HG02642 (cell line): Measurements from ENCODE around the gene CMSS1.
A peak's percentile ranks its signal among the peaks of the same experiment; 100 is the strongest.

Experiments used
- ATAC-seq: cut with Tn5 transposase; IDR thresholded peaks from one replicate; pipeline ENCODE4 v1.9.1; 2021; ENCODE audit warnings: mild to moderate bottlenecking; ENCODE audit not compliant: unreplicated experiment, poor library complexity

CMSS1 gene

DNA sequence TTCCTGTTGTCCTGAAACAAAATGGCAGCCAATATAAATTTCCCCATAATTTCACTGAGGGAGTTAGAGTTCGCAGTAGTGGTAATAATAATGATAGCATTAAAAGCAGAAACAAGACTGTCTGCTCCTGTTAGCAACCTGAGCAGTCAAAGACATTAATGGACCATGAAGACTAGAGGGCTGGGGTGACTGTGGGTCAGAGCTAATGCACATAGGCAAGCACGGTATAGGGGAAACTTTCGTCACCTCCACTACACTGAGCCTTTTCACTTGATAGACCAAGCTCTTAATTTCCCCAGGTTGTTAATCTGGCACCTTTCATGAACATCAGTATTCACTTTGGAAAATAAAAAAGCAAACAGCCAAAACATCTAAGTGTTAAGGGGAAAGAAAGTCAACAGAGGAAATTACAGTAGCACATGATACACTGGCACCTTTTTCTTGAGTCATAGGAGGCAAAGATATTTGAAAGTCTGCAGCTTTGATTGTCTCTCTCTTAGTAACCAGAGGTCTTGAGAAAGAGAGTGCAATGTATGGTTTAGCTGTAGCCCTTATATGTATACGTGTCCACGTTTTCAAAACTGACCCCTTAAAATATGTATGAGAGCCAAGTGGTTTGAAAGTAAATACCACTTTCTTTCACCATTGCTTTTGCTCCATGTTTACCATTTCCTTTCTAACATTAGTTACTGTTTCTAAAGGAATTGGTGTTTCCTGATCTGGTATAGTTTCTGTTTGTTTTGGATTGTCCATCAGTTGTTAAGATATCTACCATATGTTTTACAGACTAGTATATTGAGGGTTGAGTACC is 191.8 kb downstream of the CMSS1 start:
- ATAC-seq: no peak

DNA sequence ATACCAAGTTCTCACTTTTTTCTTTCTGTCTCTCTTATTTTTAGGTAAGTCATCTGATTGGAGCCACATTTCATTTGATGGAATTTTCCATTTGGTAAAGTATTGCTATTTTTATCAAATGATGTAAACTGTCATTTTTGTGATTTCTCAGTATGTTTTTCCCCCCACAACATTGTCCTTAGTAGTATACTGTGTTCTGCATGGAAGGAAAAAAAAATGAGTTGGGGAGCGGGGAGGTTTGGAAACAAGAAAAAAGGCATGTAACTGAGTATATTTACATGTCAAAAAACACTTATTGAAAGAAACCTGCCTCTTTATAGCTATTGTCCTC is 192.4 kb downstream of the CMSS1 start:
- ATAC-seq: no peak

DNA sequence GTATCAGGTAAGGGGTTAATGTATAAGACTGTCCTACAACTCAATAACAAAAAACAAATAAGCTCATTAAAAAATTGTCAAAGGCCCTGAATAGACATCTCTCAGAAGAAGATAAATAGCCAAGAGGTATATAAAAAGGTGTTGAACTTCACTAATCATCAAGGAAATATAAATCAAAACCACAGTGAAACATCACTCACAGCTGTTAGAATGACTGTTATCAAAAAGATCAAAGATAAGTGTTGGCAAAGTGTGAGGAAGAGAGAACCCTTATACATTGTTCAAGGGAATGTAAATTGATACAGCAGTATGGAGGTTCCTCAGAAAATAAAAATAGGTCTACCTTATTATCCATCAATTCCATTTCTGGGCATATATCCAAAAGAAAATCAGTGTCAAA is 201.1 kb downstream of the CMSS1 start:
- ATAC-seq: no peak

DNA sequence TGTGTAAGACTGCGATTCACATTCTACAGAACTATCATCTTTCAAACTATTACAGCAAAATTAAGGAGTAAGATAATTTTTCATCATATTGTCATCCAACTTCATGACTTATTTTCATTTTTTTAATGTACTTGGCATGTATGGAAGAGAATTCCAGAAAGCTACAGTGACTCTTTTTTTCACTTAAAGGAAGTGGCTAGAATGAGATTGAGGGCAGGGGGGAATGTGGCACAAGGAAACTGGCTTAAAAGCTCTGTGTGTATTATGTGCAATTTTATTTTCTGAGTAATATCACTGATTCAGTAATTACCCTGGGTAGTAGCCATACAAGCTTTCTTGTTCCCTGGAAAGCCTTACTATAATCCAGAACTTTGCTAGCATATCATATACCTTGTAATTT is 202.1 kb downstream of the CMSS1 start:
- no peak for ATAC-seq

DNA sequence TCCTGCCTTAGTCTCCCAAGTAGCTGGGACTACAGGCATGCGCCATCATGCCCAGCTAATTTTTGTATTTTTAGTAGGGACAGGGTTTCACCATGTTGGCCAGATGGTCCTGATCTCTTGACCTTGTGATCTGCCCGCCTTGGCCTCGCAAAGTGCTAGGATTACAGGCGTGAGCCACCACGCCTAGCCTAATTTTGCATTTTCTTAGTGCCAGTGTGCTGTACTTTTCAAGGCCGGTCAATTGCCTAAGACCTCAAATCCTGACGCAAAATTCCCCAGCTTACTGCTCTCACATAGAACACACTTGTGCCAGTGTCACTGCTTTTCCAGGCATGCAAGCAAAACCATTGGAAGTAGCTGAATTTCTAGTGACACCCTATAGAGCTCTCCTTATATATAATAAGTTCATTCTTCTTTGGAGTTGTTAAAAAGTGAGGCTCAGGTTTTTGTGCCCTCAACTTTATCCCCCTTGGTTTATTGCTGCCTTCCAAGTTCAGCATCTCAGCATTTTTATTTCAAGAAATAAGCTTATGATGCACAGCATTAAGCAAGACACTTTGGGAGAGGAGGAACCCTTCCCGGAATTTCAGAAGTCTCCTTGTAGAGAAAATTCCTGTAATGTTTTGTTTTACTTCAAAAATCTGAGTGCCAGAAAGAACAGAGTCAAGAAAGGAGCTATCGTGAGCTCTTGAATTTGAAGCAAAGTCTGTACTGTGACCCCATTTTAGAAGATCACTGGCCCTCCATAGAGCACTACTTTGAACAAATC is 203.4 kb downstream of the CMSS1 start:
- no peak for ATAC-seq

DNA sequence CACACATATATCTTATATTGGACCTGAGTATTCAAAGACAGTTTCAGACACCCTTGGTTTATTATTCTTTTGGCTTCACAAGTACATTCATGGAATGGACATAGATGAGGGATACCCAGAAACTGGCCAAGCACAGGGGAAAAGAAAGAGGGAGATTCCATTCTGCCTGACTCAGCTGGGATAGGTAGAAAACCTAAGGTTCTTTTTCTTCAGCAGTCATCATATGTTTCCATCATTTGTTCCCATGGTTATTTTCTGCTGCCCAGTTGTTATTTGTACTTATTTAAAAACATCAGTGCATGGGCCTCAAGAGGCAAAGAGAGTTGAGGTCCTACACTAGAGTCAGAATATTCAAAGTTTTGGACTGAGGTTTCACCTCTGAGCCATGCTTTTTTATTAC is 204.8 kb downstream of the CMSS1 start:
- ATAC-seq: no peak

DNA sequence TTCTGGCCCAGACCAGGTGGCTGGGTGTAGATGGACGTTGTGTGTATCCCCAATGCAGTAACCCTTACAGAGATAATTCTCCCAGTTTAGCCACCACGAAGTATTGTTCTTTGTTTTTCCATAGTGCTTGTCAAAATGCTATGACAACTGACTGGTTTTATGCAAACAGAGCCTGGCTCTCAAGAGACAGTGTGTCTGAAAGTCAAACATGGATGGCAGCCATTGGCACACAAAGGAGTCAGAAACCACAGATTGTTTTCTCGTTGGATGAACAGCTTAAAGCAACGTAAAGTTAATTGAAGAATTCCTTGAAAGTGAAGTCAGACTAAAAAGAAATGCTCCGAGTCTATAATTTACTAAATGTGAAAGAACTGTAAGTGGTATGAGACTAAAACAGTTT is 205.5 kb downstream of the CMSS1 start:
- no peak for ATAC-seq

DNA sequence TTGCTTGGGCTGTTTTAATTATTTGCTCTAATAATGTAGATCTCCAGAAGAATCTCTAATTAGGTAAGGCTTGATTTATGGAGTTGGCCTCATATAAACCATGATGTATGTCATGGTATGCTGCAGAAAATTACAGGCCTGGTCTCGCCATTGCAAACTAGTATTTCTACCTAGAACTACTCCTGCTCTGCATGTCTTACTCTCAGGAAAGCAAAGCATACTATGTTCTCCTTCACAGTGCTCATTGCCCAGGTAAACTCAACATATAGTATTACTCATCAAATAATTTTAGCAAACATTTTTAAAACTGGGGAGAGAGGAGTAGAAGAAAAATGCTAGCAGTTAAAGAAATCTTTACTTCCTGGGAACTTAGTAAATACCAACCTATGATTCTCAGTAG is 205.9 kb downstream of the CMSS1 start:
- no peak for ATAC-seq

DNA sequence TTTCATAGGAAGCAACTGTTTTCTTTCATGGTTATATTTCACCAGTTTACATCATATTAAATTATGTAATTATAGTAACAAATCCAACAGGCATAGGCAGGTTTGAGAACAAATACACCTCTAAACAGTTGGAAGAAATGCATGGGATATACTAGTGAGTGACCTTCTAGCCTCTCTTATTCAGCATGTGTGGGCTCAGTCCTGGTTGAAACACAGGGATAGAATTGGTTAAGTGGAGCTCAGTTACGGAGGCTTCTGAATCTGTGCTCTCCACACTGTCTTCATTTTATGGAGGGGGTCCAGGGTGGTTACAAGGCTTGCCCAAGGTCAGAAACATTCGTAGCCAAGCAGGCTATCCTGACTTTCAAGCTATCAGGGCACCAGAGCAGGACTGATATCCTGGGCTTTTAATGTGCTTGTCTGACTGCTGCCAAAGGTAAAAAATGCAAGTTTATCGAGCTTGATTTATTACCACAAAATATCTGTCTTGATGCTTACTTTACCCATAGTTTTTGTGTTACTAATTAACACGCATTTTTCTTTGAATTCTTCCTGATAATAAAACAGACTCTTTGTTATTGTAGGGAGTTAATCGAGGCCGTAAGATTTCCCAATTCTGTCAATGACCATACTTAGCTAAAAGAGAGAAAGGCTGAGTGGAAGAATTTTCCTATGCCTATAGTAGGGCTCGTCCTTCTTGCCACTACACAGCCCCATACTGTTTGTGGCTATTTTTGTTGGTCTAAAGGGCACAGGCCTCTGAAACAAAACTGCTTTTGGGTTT is 207.1 kb downstream of the CMSS1 start:
- no peak for ATAC-seq

DNA sequence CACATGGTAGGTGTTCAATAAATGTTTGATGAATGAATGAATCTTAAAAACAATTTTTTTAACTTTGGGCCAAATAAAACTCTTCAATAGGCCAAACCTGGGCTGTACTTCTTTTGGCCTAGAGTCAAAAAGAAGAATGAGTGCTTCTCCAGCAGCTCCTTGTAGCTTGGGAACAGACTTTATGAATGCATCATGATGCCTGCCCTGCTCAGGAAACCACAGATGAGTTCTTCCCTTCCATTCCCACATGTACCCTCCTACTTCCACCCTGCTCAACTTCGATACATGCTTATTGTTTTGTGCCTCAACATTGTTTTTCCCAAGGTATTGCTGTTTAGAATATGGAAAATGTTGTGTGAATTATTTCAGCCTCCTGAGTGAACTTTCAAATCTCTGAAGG is 209.7 kb downstream of the CMSS1 start:
- no peak for ATAC-seq

DNA sequence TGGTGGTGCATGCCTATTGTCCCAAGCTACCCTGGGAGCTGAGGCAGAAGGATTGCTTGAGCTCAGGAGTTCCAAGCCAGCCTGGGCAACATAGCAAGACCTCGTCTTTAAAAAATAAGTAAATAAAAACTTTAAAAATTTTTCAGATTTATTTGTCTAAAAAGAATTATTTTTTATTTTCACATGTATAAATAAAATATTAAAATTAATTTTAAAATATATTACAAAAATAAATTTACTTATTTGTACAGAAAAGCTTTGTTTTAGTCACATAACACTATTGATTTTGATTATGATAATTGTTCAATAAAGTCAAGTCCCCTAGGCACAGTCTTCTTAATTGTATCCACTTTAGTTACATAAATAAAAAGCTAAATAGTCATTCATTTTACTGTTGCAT is 211.4 kb downstream of the CMSS1 start:
- ATAC-seq: no peak

DNA sequence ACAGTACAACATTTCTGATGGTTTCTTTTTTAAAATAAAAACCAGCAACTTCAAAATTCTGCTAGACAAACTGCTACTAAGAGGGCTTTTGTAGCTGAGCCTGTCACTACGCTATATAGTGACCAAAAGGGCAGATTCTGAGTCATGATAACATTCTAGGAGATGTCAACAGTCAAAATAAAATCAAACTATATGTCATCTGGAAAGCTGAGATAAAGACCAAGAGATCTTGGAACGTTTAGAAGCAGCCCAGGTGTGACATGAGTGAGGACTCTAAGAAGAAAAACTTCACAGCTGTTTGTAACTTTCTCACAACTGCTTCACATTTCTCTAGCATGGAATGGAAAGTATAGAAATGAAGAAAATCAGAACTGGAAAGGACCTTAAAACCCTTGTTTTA is 212.0 kb downstream of the CMSS1 start:
- ATAC-seq: peak; percentile 62

DNA sequence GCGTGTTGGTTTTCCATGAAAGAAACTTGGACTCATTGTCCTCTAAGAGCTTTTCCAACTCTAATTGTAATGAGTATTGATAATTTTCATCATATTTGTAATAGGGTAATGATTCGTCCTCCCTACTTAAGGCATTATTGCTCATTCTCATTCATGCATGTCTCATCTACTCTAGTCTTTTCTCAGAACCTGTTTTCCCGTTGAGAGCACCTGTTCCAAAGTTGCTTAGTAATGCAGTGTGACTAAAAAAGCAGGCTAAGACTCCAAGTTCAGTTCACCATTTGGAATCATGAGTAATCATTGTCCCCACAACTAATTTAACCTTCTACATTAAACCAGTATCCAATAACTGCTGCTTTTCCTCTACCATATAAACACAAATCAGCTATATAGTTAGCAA is 212.7 kb downstream of the CMSS1 start:
- ATAC-seq: peak; percentile 44

DNA sequence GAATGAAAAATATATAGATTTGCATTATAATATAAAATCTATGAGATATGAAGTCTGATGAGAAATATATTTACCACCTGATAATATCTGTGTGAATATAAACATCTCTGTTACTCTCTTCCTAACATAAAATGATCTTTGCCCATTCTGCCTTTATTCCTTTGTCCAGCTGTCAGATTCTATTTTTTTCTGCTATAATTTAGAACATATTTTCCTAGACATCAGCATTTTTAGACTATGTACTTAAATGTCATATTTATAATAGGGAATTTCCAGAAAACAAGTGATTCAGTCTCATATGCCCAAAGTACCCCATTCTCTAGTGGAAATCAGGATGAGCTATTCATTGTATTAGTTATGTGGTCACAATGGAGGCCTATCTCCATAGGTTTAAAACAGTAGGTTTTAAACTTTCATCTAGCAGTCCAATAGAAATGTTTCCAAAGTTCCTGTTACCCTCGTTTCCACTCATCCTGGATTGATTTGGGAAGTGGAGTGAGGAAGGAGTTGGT is 213.3 kb downstream of the CMSS1 start:
- ATAC-seq: no peak

DNA sequence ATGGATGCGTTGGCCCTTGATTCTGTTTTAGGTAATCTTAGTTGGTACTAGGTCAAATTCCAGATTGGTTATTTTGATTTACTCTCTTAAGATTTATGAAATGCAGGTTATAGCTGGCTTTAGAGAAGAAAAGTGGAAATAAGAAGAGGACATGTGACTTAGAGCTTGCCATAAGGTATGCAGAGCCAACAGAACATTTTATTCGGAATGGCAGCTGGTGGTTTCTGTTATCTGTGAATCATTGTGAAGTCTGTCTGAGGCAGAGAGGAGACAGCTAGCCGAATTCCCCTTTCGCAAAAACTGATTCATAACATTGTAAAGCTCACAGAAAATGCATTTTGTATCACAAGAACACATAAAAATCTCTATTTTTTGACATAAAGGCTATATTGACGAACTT is 214.6 kb downstream of the CMSS1 start:
- ATAC-seq: no peak

DNA sequence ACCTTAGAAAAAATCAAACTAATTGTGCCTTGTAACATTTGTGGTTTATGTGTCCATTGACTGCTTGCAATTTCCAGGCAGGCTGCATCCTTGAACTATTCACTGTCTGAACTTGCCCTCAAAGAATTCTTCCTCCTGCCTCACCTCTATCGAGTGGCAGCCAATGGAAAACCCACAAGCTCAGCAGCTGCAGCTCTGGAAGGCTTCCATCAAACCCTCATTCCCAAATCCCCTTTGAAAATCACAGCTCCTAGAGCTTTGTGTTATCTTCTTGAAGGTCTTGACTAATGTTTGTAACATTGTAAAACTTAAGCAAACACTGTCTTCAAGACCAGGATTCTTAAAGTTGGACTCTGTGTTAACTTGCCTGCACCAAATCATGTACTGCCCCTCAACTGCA is 215.5 kb downstream of the CMSS1 start:
- ATAC-seq: no peak

DNA sequence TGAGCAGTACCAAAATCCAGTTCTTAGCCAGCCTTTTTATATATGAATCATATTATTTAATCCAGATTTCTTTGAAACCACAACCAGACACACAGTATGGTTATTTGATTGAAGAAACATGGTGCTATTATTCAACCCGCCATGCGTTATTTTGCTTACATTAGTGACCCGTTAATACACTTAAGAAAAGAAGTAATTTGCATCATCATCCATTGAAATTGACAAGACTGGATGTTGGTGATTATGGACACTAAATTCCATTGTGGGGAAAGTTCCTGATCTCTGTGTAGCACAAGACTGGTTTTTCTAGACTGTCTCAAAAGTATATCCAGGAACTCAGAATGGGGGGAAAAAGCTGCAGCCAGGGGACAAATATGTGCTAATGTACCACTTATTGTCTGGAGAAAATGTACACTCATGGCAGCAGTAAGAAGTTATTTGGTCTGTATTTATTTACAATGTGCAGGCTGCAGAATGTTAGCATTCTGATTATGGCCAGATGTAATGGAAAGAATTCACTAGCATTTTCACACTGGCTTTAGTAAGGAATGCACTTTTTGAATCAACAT is 216.3 kb downstream of the CMSS1 start:
- no peak for ATAC-seq

DNA sequence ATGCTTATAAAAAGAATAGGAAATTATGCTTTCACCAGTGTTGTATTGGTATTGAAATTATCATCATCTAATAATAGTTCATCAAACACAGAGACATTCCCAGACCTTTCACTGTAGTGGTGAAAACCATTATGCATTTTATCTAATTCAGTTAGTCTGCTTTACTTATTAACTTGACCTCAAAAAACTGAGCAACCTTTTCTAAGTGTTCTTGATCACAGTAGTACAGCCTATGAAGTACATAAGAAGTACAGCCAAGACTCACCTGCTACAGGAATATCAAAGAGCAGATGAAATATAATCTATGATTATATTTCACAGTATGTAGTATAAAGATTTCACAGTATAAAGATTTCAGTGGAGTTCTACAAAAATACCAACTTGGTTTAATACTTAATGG is 221.4 kb downstream of the CMSS1 start:
- ATAC-seq: no peak

DNA sequence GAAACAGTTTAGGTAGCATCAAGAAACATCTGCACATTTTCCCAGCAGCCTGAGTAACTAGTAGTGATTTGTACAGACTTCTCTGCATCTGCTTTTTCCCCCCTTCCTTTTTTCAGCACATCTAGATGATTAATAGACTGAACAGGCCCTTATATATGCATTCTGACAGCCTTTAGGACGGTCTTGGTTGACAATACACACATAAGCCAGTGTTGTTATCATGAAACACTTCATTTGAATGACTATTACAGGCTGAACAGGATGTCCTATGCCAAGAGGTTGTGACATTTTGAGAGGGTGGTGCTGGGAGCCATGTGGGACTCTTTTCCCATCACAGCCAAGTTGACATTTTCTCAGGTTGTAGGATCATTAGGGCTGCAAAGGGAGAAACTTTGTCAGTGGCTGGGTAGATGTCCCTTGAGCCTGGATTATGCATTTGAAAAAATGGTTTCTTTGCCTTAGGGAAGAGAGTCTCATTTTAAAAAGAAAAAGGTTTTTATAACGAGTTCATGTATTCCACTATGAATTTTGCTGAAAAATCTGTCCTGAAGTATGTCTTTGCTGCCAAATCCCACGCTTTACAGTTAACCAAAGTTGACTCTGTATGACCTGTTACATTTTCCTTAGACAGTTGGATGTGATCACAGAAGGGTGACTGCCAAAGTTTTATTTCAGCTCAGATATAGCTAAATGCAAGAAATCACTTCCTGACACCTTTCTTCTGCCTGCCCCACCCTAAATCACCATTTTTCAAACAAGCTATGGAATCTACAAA is 223.0 kb downstream of the CMSS1 start:
- ATAC-seq: no peak

DNA sequence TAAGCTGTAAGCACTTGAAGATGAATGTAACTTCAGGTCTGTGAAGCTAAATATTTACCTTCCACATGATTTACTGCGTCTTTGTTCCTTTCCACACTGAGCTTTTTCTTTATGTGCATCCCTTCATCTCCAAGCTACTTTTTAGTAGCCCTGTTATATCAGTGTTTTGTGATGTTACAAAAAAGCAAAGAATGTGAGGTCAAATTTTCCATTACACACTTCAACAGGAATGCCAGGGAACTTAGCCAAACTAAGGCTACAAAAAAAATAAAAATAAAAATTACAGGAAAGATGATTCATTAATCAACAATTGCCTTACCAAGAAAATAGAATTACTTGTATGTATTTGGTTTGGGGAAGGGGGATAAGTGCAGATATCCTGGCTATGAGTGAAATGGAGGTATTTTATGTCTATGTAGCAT is 223.7 kb downstream of the CMSS1 start:
- no peak for ATAC-seq
